ENCODE results near the gene PGLYRP4.

The PGLYRP4 gene

GRCh38 chr1:153313288-153313687 is 35.4 kb downstream of the PGLYRP4 start:
- DNase-seq (no peak), ATAC-seq (ENCODE audit: insufficient read depth, low read depth) (no peak)
- Histone ChIP-seq H4K20me1 (ENCODE audit: insufficient read depth, low read length) (no peaks in the 10 kb centered on the region; the same call in 1 of the 2 replicates), H3K9me3 (ENCODE audit: insufficient read depth, low read length, severe bottlenecking) (no peaks in the 10 kb centered on the region), H3K4me1 (ENCODE audit: insufficient read depth, low read length) (no peaks in the 10 kb centered on the region), H3K36me3 (ENCODE audit: insufficient read depth, low read length) (no peaks in the 10 kb centered on the region), H3K27ac (ENCODE audit: low read length) (no peak overlapping the region), H3K79me2 (ENCODE audit: insufficient read depth, low read length) (no peaks in the 10 kb centered on the region), H3K27me3 (ENCODE audit: insufficient read depth, low read length, poor library complexity) (peaks cover 17% of the 10 kb centered on the region), H3K9ac (ENCODE audit: low read depth, low read length) (no peak overlapping the region), H3K4me2 (ENCODE audit: insufficient read depth, low read length) (no peak overlapping the region), H3K4me3 (ENCODE audit: low read depth in 1 of 2, low read length in 2 of 2) (no peak overlapping the region), H2AFZ (ENCODE audit: low read depth, low read length) (no peak overlapping the region)
- TF ChIP-seq EZH2 (IDR thresholded peaks at IDR 0.05; ENCODE audit: borderline replicate concordance, low read depth, low read length, severe bottlenecking) (no peak), CTCF (IDR thresholded peaks at IDR 0.05; ENCODE audit: borderline replicate concordance, extremely low read depth, low read length, poor library complexity, severe bottlenecking) (no peak)

DNA sequence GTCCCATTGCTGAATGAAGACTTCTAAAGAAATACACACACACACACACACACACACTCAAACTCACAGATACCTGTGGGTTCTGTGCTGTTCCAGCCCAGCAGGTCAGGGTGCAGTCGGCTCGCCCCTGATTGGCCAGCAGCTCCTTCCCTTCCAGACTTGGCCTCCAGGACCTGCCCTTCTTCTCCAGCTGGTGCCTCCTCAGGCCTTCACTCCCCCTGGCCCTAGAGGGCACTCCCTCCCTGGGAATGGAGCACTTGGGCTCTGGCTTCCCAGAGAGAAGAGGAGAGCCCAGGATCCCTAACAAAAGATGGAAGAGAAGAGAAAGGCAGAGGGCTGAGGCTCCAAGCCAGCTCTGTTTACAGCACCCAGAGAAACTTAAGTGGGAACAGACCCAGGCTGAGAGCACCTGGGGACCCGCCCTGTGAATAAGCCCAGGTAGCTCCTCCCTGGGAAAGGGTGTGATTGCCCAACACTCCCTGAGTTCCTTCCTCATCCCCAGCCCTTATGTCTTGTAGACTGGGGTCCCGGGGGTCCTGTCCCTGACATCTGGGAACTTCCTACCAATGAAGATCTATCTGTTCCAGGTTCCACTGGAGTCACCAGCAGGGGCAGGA is 36.0 kb downstream of the PGLYRP4 start, which contains the start of gene PGLYRP3:
PGLYRP3 (minus strand) TSS at position 383 of the 617 bp plus-strand sequence. CDS start 2,287 bp downstream, outside the sequence.
- no peak within 1 kb of the TSS for H3K9ac ChIP-seq (ENCODE audit: low read depth, low read length)
- no peak within 1 kb of the TSS for H2AFZ ChIP-seq (ENCODE audit: low read depth, low read length)
- no peak within 1 kb of the TSS for H3K4me3 ChIP-seq (ENCODE audit: low read depth in 1 of 2, low read length in 2 of 2)
- no peak for TF ChIP-seq CTCF (IDR thresholded peaks at IDR 0.05; ENCODE audit: borderline replicate concordance, extremely low read depth, low read length, poor library complexity, severe bottlenecking)
- TF ChIP-seq EZH2 (IDR thresholded peaks at IDR 0.05; ENCODE audit: borderline replicate concordance, low read depth, low read length, severe bottlenecking), result no peak
- peaks cover 17% of the 10 kb centered on the region for H3K27me3 ChIP-seq (ENCODE audit: insufficient read depth, low read length, poor library complexity)
- ATAC-seq (ENCODE audit: insufficient read depth, low read depth) (no peak), DNase-seq (no peak)
- no peaks in the 10 kb centered on the region for H3K4me1 ChIP-seq (ENCODE audit: insufficient read depth, low read length)
- no peaks in the 10 kb centered on the region; the same call in 1 of the 2 replicates for H4K20me1 ChIP-seq (ENCODE audit: insufficient read depth, low read length)
- no peaks in the 10 kb centered on the region for H3K9me3 ChIP-seq (ENCODE audit: insufficient read depth, low read length, severe bottlenecking)
- H3K79me2 ChIP-seq (ENCODE audit: insufficient read depth, low read length), result no peaks in the 10 kb centered on the region
- no peak within 1 kb of the TSS for H3K27ac ChIP-seq (ENCODE audit: low read length)
- no peak within 1 kb of the TSS for H3K4me2 ChIP-seq (ENCODE audit: insufficient read depth, low read length)
- no peaks in the 10 kb centered on the region for H3K36me3 ChIP-seq (ENCODE audit: insufficient read depth, low read length)

- no peak overlapping the region for H3K4me3 ChIP-seq (ENCODE audit: low read depth in 1 of 2, low read length in 2 of 2)
- H3K27me3 ChIP-seq (ENCODE audit: insufficient read depth, low read length, poor library complexity), result peaks cover 17% of the 10 kb centered on the region
- H3K9me3 ChIP-seq (ENCODE audit: insufficient read depth, low read length, severe bottlenecking), result no peaks in the 10 kb centered on the region
- no peak overlapping the region for H3K4me2 ChIP-seq (ENCODE audit: insufficient read depth, low read length)
- DNase-seq (no peak), ATAC-seq (ENCODE audit: insufficient read depth, low read depth) (no peak)
- TF ChIP-seq CTCF (IDR thresholded peaks at IDR 0.05; ENCODE audit: borderline replicate concordance, extremely low read depth, low read length, poor library complexity, severe bottlenecking) (no peak), EZH2 (IDR thresholded peaks at IDR 0.05; ENCODE audit: borderline replicate concordance, low read depth, low read length, severe bottlenecking) (no peak)
- H3K4me1 ChIP-seq (ENCODE audit: insufficient read depth, low read length), result no peaks in the 10 kb centered on the region
- no peaks in the 10 kb centered on the region; the same call in 1 of the 2 replicates for H4K20me1 ChIP-seq (ENCODE audit: insufficient read depth, low read length)
- no peak overlapping the region for H3K27ac ChIP-seq (ENCODE audit: low read length)
- H3K79me2 ChIP-seq (ENCODE audit: insufficient read depth, low read length), result no peaks in the 10 kb centered on the region
- no peaks in the 10 kb centered on the region for H3K36me3 ChIP-seq (ENCODE audit: insufficient read depth, low read length)
- H2AFZ ChIP-seq (ENCODE audit: low read depth, low read length), result no peak overlapping the region
- no peak overlapping the region for H3K9ac ChIP-seq (ENCODE audit: low read depth, low read length)
Measured at GRCh38 chr1:153310526-153310925, 38.1 kb downstream of the PGLYRP4 start.
